B cell (primary cell): ENCODE results near the gene EFNA5. TPM values are rescaled to one million over a fixed set of nuclear protein-coding genes. Genes with fewer than 3 reads are reported as not detected.

Source experiments
- ATAC-seq: fragments of 200-7000 bp; cut with Tn5 transposase; one replicate; pipeline ENCODE4 v1.10.0; 2021; ENCODE audit warnings: low read depth, mild to moderate bottlenecking, moderate number of reproducible peaks, moderate library complexity
- CTCF ChIA-PET: fragments of 350-600 bp; sonication (Branson Sonifier 250); formaldehyde crosslinking; loops from one replicate; lab custom pipeline; 2021; ENCODE audit warnings: antibody characterized with exemption, inconsistent platforms; lab: Charles Lee
- POLR2A ChIA-PET: fragments of 350-600 bp; sonication (Branson Sonifier 250); formaldehyde crosslinking; loops from one replicate; lab custom pipeline; 2021; ENCODE audit warnings: antibody characterized with exemption; lab: Charles Lee
- DNase-seq: peaks from one replicate; pipeline ENCODE4 v3.0.0; 2013
- H2AFZ ChIP-seq: 2 replicates; pipeline ENCODE4 v1.6.1; 2012; ENCODE audit warnings: mild to moderate bottlenecking, low read depth, low read length; ENCODE audit not compliant: insufficient read depth, poor library complexity, severe bottlenecking
- H3K27ac ChIP-seq, 2 donors: 1 replicate in 1 of 2; 2 replicates in 1 of 2; pipeline ENCODE4 v1.5.1; 2012 to 2013; ENCODE audit warnings: low read length in 2 of 2, mild to moderate bottlenecking in 2 of 2, moderate library complexity in 1 of 2
- H3K27me3 ChIP-seq, 4 experiments: fragments of 200-600 bp in 1 of 4; sonication (generic) in 1 of 4; replicated peaks in 1 of 4; 1 replicate in 2 of 4; 2 replicates in 2 of 4; pipeline versions ENCODE4 v1.6.1 to v1.7.0; 2013 to 2016; ENCODE audit warnings: low read length in 3 of 4, mild to moderate bottlenecking in 2 of 4, mixed read lengths in 1 of 4, moderate library complexity in 1 of 4; ENCODE audit not compliant: insufficient read depth in 4 of 4, control insufficient read depth in 3 of 4; ENCODE audit errors: control extremely low read depth in 1 of 4
- H3K36me3 ChIP-seq, 2 experiments: replicated peaks in 1 of 2; 1 replicate in 1 of 2; 2 replicates in 1 of 2; pipeline versions ENCODE4 v1.6.1 to v1.7.1; 2013; ENCODE audit warnings: low read length in 1 of 2; ENCODE audit not compliant: insufficient read depth in 2 of 2, control insufficient read depth in 1 of 2; ENCODE audit errors: control extremely low read depth in 1 of 2, extremely low read depth in 1 of 2
- H3K4me1 ChIP-seq, 2 donors: fragments of 200-600 bp in 1 of 2; sonication (generic) in 1 of 2; 1 replicate in 1 of 2; 2 replicates in 1 of 2; pipeline versions ENCODE4 v1.5.1 to v1.6.1; 2013 to 2017; ENCODE audit warnings: low read length in 2 of 2; ENCODE audit not compliant: control insufficient read depth in 2 of 2, insufficient read depth in 2 of 2
- H3K4me2 ChIP-seq: replicated peaks from 2 replicates; pipeline ENCODE3; 2012; ENCODE audit warnings: mild to moderate bottlenecking, low read depth, low read length; ENCODE audit not compliant: poor library complexity, severe bottlenecking
- H3K4me3 ChIP-seq, 5 experiments: fragments of 200-600 bp in 1 of 5; sonication (generic) in 1 of 5; 1 replicate in 3 of 5; 2 replicates in 2 of 5; pipeline versions ENCODE4 v1.5.1 to v1.7.0; 2011 to 2016; ENCODE audit warnings: low read length in 4 of 5, mild to moderate bottlenecking in 4 of 5, low read depth in 2 of 5, control low read depth in 1 of 5, moderate library complexity in 1 of 5; ENCODE audit not compliant: insufficient read depth in 1 of 5; ENCODE audit errors: control extremely low read depth in 1 of 5, extremely low read depth in 1 of 5
- H3K79me2 ChIP-seq: fragments of 200-600 bp; sonication (generic); one replicate; pipeline ENCODE4 v1.6.0; 2016; ENCODE audit warnings: low read length; ENCODE audit not compliant: control insufficient read depth, insufficient read depth
- H3K9ac ChIP-seq: fragments of 200-600 bp; sonication (generic); 2 replicates; pipeline ENCODE4 v1.6.1; 2017; ENCODE audit warnings: mild to moderate bottlenecking, low read length, moderate library complexity
- H3K9me3 ChIP-seq, 3 donors: one replicate each; pipeline versions ENCODE4 v1.6.1 to v1.7.1; 2013; ENCODE audit warnings: low read length in 2 of 3; ENCODE audit not compliant: control insufficient read depth in 2 of 3, insufficient read depth in 1 of 3; ENCODE audit errors: control extremely low read depth in 1 of 3
- H4K20me1 ChIP-seq: 2 replicates; pipeline ENCODE4 v1.6.0; 2012; ENCODE audit warnings: mild to moderate bottlenecking, low read length; ENCODE audit not compliant: insufficient read depth, control insufficient read depth, poor library complexity, severe bottlenecking
- H3K27ac Mint-ChIP-seq: one replicate; pipeline ENCODE4 v1.8.0; 2021; ENCODE audit warnings: mixed read lengths
- H3K27me3 Mint-ChIP-seq: one replicate; pipeline ENCODE4 v1.8.0; 2021; ENCODE audit warnings: mixed read lengths
- H3K4me1 Mint-ChIP-seq: one replicate; pipeline ENCODE4 v1.8.0; 2021; ENCODE audit warnings: mixed read lengths
- H3K4me3 Mint-ChIP-seq: one replicate; pipeline ENCODE4 v1.8.0; 2021; ENCODE audit warnings: mixed read lengths
- H3K9me3 Mint-ChIP-seq: one replicate; pipeline ENCODE4 v1.8.0; 2022; ENCODE audit warnings: mixed read lengths; ENCODE audit not compliant: insufficient read depth
- EZH2 ChIP-seq: IDR thresholded peaks from 2 replicates; pipeline ENCODE4 v1.6.1; 2012; ENCODE audit warnings: borderline replicate concordance, low read depth, mild to moderate bottlenecking, moderate library complexity, low read length; ENCODE audit not compliant: insufficient read depth, poor library complexity, severe bottlenecking
- WGBS: methylation state at CpG from one replicate; pipeline ENCODE4 v1.1.5; 2013; ENCODE audit warnings: missing lambda C conversion rate; ENCODE audit not compliant: insufficient coverage; 5-methylcytosine and 5-hydroxymethylcytosine counted together
- intact Hi-C: fragments of 100-400 bp; cut with micrococcal nuclease; formaldehyde crosslinking; loops from one replicate; pipeline ENCODE4 v1.10.0; 2022
- polyA plus RNA-seq: library from polyadenylated mRNA; depleted of rRNA; stranded (reverse); fragments of >200 nt; gene quantifications from 2 replicates; pipeline ENCODE4 v1.2.3, GENCODE V29; 2012
- total RNA-seq, 2 donors: library from RNA; stranded (reverse); fragments of 120-200 nt in 1 of 2; gene quantifications; 1 replicate in 1 of 2; 2 replicates in 1 of 2; pipeline versions ENCODE4 v1.2.3 to v1.2.4, GENCODE V29; 2013 to 2022
- TF ChIP-seq, protein P1 (sequence below): fragments of 200-600 bp; IDR thresholded peaks from one replicate; pipeline ENCODE4 v1.8.0; 2022; ENCODE audit warnings: antibody characterized with exemption, mild to moderate bottlenecking

The EFNA5 gene
- total and polyA plus RNA-seq, 2 donors (not counting 1 experiment from before 2014, with no cell fraction given), result not detected

DNA sequence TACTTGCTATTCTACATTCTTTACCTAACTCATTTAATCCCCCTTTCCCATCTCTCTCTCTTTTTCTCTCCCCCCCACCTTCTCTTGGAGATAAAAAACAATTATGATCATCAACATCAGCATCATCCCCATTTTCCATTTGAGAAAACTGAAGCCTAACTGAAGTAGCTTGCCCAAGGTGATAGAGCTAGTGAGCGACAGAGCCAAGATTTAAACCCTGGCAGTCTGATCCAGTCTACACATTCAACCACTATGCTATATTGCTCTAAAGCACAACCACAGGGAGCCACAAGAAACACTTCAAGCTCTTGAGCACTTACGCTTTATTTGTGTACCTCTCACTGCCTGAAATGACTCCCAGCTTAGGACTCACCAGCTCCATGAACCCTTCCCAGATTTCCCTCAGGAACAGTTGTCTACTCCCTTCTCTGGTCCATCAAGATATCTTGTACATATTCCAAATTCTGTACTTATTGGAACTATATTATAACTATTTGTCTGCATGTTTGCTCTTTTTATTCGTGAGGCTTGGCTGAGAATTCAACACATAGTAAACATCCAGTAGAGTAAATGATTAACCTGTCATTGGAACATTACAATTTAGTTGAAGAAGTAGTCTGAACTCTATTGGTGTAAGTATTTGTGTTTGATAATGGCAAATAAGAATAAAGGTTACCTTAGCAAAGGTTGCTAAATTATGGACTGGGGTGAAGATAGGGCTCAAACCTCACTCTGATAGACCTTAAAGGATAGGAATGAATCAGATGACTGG, 164.8 kb downstream of the EFNA5 start:
- Histone ChIP-seq H4K20me1 (no peaks in the 10 kb centered on the region), H3K36me3 (no peaks in the 10 kb centered on the region), H3K27ac (no peak overlapping the region), H3K27me3 (no peaks in the 10 kb centered on the region), H3K4me3 (no peak overlapping the region), H3K4me2 (no peak overlapping the region), H3K79me2 (no peaks in the 10 kb centered on the region), H2AFZ (no peak overlapping the region), H3K9me3 (no peaks in the 10 kb centered on the region), H3K9ac (no peak overlapping the region), H3K4me1 (no peaks in the 10 kb centered on the region)
- H3K27me3 Mint-ChIP-seq, result peaks cover 7% of the 10 kb centered on the region
- no peak overlapping the region for H3K27ac Mint-ChIP-seq
- WGBS, result 86% methylated on average over 2 of the region's 3 CpGs
- DNase-seq, result no peak
- intact Hi-C loops, result no loop called here
- H3K9me3 Mint-ChIP-seq, result no peaks in the 10 kb centered on the region
- H3K4me1 Mint-ChIP-seq, result no peaks in the 10 kb centered on the region
- TF ChIP-seq, protein P1, sequence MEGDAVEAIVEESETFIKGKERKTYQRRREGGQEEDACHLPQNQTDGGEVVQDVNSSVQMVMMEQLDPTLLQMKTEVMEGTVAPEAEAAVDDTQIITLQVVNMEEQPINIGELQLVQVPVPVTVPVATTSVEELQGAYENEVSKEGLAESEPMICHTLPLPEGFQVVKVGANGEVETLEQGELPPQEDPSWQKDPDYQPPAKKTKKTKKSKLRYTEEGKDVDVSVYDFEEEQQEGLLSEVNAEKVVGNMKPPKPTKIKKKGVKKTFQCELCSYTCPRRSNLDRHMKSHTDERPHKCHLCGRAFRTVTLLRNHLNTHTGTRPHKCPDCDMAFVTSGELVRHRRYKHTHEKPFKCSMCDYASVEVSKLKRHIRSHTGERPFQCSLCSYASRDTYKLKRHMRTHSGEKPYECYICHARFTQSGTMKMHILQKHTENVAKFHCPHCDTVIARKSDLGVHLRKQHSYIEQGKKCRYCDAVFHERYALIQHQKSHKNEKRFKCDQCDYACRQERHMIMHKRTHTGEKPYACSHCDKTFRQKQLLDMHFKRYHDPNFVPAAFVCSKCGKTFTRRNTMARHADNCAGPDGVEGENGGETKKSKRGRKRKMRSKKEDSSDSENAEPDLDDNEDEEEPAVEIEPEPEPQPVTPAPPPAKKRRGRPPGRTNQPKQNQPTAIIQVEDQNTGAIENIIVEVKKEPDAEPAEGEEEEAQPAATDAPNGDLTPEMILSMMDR, result no peak
- no peak for TF ChIP-seq EZH2
- CTCF ChIA-PET, result no interaction called here
- POLR2A ChIA-PET, result no interaction called here
- no peak overlapping the region for H3K4me3 Mint-ChIP-seq
- no peak for ATAC-seq

- ATAC-seq (no peak), DNase-seq (no peak)
- H3K9ac ChIP-seq, result no peak overlapping the region
- TF ChIP-seq, protein P1, result no peak
- no peak for TF ChIP-seq EZH2
- H3K4me3 ChIP-seq, result no peak overlapping the region
- ChIA-PET POLR2A (no interaction called here), CTCF (no interaction called here)
- intact Hi-C loops, result no loop called here
- no peak overlapping the region for H3K27ac Mint-ChIP-seq
- H3K4me1 ChIP-seq, result no peaks in the 10 kb centered on the region
- no peak overlapping the region for H3K4me3 Mint-ChIP-seq
- H3K79me2 ChIP-seq, result no peaks in the 10 kb centered on the region
- no peak overlapping the region for H2AFZ ChIP-seq
- H3K4me1 Mint-ChIP-seq, result no peaks in the 10 kb centered on the region
- H3K27ac ChIP-seq, result no peak overlapping the region
- peaks cover 7% of the 10 kb centered on the region for H3K27me3 Mint-ChIP-seq
- H3K27me3 ChIP-seq, result no peaks in the 10 kb centered on the region
- no CpG with 5 or more reads among the region's 1 CpG for WGBS
- no peak overlapping the region for H3K4me2 ChIP-seq
- H3K36me3 ChIP-seq, result no peaks in the 10 kb centered on the region
- no peaks in the 10 kb centered on the region for H3K9me3 Mint-ChIP-seq
- H3K9me3 ChIP-seq, result no peaks in the 10 kb centered on the region
- no peaks in the 10 kb centered on the region for H4K20me1 ChIP-seq
Observed at GRCh38 chr5:107504424-107504823, 166.3 kb downstream of the EFNA5 start.
